ENCODE measurements around the gene PDE11A.
"Not testable (repeated sequence)": the region's sequence is repeated elsewhere in the genome, so short reads cannot be mapped to it uniquely, and the experiment has no call there.

The PDE11A gene

GRCh38 chr2:178043266-178043665 is 29.3 kb downstream of the PDE11A start:
- DNase-seq (ENCODE audit: extremely low read depth, low read depth) = no peak
- no peak for TF ChIP-seq CTCF (IDR thresholded peaks at IDR 0.05; ENCODE audit: low read depth, low read length)

- not testable (repeated sequence) for DNase-seq (ENCODE audit: extremely low read depth, low read depth)
Measured at GRCh38 chr2:178033583-178033982, 39.0 kb downstream of the PDE11A start.

GRCh38 chr2:178029342-178029741 is 43.2 kb downstream of the PDE11A start:
- TF ChIP-seq CTCF (IDR thresholded peaks at IDR 0.05; ENCODE audit: low read depth, low read length) = no peak
- DNase-seq (ENCODE audit: extremely low read depth, low read depth) = no peak

- no peak for TF ChIP-seq CTCF (IDR thresholded peaks at IDR 0.05; ENCODE audit: low read depth, low read length)
Measured at GRCh38 chr2:178025551-178026185, 46.9 kb downstream of the PDE11A start.

GRCh38 chr2:178018141-178018540 is 54.4 kb downstream of the PDE11A start:
- TF ChIP-seq CTCF (IDR thresholded peaks at IDR 0.05; ENCODE audit: low read depth, low read length) = no peak
- no peak for DNase-seq (ENCODE audit: extremely low read depth, low read depth)

More at GRCh38 chr2:178025551-178026185, 46.9 kb downstream of the PDE11A start:
- no peak for DNase-seq (ENCODE audit: extremely low read depth, low read depth)

- TF ChIP-seq CTCF (IDR thresholded peaks at IDR 0.05; ENCODE audit: low read depth, low read length) = no peak
- no peak for DNase-seq (ENCODE audit: extremely low read depth, low read depth)
Measured at GRCh38 chr2:178016612-178017011, 56.0 kb downstream of the PDE11A start.

GRCh38 chr2:178012639-178013038 is 59.9 kb downstream of the PDE11A start:
- no peak for TF ChIP-seq CTCF (IDR thresholded peaks at IDR 0.05; ENCODE audit: low read depth, low read length)
- no peak for DNase-seq (ENCODE audit: extremely low read depth, low read depth)

- DNase-seq (ENCODE audit: extremely low read depth, low read depth) = no peak
- TF ChIP-seq CTCF (IDR thresholded peaks at IDR 0.05; ENCODE audit: low read depth, low read length) = no peak
Measured at GRCh38 chr2:178009813-178010212, 62.8 kb downstream of the PDE11A start.

Data from AG09319 (cell line).